Urinary bladder (tissue), 4 donors: ENCODE data around the gene IFNA8. TPM values are rescaled to one million over a fixed set of nuclear protein-coding genes. Genes with fewer than 3 reads are reported as not detected.
"Not testable (repeated sequence)": the region's sequence is repeated elsewhere in the genome, so short reads cannot be mapped to it uniquely, and the experiment has no call there.

Experiments used
- DNase-seq: peaks from one replicate; pipeline ENCODE4 v3.0.0-alpha.2; 2015; ENCODE audit errors: extremely low spot score
- H3K27ac ChIP-seq: one replicate; pipeline ENCODE4 v1.5.1; 2013; ENCODE audit warnings: low read depth, mild to moderate bottlenecking, moderate library complexity
- H3K36me3 ChIP-seq: one replicate; pipeline ENCODE4 v1.6.1; 2013; ENCODE audit warnings: mild to moderate bottlenecking, moderate library complexity; ENCODE audit not compliant: insufficient read depth
- H3K4me1 ChIP-seq: one replicate; pipeline ENCODE4 v1.6.1; 2013; ENCODE audit warnings: mild to moderate bottlenecking, moderate library complexity; ENCODE audit not compliant: insufficient read depth
- H3K4me3 ChIP-seq: one replicate; pipeline ENCODE4 v1.5.1; 2013; ENCODE audit warnings: low read depth, low read length
- WGBS: extraction: QIAGEN DNeasy Blood & Tissue Kit; methylation state at CpG from one replicate; pipeline ENCODE4 v1.1.7; 2013; 5-methylcytosine and 5-hydroxymethylcytosine counted together
- polyA plus RNA-seq: library from polyadenylated mRNA; stranded (reverse); fragments of 200-250 nt; gene quantifications from one replicate; pipeline ENCODE4 v1.2.3, GENCODE V29; 2013
- total RNA-seq: library from RNA; depleted of rRNA; stranded (reverse); fragments of >200 nt; gene quantifications from one replicate; pipeline ENCODE4 v1.2.3, GENCODE V29; 2014
- donor health status: healthy with polysubstance abuse.
- donor health status: healthy.

The IFNA8 gene
- total and polyA plus RNA-seq, 2 donors: not detected

DNA sequence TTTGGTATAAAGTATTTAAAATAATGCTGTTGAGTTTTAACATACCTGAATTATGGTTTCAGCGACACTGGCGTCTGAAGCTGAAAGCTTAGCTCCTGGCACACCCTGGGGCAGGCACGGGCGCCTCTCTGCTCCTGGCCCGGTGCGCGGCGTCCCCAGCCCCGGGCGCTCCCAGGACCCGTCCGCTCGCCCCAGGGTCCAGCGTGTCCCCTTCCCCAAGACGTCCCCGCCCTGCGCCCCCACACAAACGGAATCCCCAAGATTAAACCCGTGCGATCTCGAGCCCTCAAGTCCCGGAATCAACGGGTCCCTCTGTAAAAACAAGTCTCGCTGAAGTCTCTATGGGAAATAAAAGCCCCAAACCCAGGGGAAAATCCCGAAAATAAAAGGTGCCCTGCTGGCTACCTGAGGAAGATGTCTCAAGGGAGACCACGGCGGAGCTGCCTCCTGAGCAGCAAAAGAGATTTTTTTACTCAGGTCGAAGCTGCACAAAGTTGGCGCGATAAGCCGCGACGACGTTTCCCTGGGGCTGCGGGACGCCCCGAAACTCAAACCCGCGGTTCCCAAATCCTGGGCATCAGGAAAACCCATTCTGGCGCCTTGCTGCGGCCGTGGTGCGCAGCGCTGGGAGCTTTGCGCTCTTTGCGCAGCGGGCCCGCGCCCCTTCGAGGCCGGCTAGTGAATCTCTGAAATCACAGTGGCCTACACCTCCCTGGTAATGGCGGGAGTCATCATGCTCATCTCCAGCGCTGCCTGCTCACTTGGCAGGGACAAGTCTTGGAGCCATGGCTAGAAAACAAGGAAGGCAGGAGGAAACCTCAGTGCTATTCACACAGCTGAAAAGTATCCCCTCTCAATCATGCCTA is 6.3 kb upstream of the IFNA8 start:
- no peaks in the 10 kb centered on the region for H3K36me3 ChIP-seq
- peak overlapping the region; percentile 11 for H3K4me3 ChIP-seq
- WGBS: 1% methylated on average over 53 of the region's 53 CpGs
- DNase-seq: no peak
- H3K4me1 ChIP-seq: no peaks in the 10 kb centered on the region
- H3K27ac ChIP-seq: no peak overlapping the region

- Histone ChIP-seq H3K36me3 (no peaks in the 10 kb centered on the region), H3K4me1 (no peaks in the 10 kb centered on the region), H3K27ac (no peak overlapping the region), H3K4me3 (no peak overlapping the region)
- DNase-seq: no peak
- WGBS: 58% methylated on average over 3 of the region's 3 CpGs
Measured at GRCh38 chr9:21404146-21404545, 4.8 kb upstream of the IFNA8 start.

DNA sequence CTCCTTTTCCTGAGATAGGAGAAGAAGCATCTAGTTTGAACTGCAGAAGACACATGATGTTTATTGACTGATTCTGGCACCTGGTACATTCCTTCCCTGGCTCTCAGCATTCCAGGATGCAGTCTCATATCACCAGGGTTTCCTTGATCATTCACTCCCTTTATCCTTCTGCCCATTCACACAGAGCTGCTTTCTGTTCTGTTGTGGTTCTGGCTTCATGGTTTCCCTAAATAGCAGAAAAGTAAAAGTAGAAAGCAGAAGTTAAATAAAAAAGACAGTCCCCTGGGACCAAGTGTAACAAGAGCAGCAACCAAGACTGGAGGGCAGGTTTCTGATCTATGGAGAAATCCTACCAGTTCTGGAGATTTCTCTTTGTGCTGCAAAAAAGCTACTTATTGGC is 3.2 kb downstream of the IFNA8 start:
- Histone ChIP-seq H3K4me1 (no peaks in the 10 kb centered on the region), H3K4me3 (no peak overlapping the region), H3K36me3 (no peaks in the 10 kb centered on the region), H3K27ac (no peak overlapping the region)
- DNase-seq: no peak

- no peak for DNase-seq
- WGBS: 85% methylated on average over 4 of the region's 4 CpGs
- Histone ChIP-seq H3K27ac (no peak overlapping the region), H3K36me3 (no peaks in the 10 kb centered on the region), H3K4me1 (no peaks in the 10 kb centered on the region), H3K4me3 (no peak overlapping the region)
Measured at GRCh38 chr9:21413151-21413550, 4.2 kb downstream of the IFNA8 start.

- Histone ChIP-seq H3K36me3 (no peaks in the 10 kb centered on the region), H3K4me1 (no peaks in the 10 kb centered on the region), H3K4me3 (no peak overlapping the region), H3K27ac (no peak overlapping the region)
- 72% methylated on average over 5 of the region's 5 CpGs for WGBS
- DNase-seq: no peak
Measured at GRCh38 chr9:21413624-21414023, 4.7 kb downstream of the IFNA8 start.

GRCh38 chr9:21414220-21414940 is 5.5 kb downstream of the IFNA8 start:
- H3K36me3 ChIP-seq: no peaks in the 10 kb centered on the region
- H3K4me3 ChIP-seq: no peak overlapping the region
- no peaks in the 10 kb centered on the region for H3K4me1 ChIP-seq
- 96% methylated on average over 2 of the region's 2 CpGs for WGBS
- no peak overlapping the region for H3K27ac ChIP-seq
- DNase-seq: no peak

GRCh38 chr9:21415493-21416267 is 6.8 kb downstream of the IFNA8 start:
- WGBS: 64% methylated on average over 5 of the region's 5 CpGs
- no peak for DNase-seq
- no peak overlapping the region for H3K27ac ChIP-seq

DNA sequence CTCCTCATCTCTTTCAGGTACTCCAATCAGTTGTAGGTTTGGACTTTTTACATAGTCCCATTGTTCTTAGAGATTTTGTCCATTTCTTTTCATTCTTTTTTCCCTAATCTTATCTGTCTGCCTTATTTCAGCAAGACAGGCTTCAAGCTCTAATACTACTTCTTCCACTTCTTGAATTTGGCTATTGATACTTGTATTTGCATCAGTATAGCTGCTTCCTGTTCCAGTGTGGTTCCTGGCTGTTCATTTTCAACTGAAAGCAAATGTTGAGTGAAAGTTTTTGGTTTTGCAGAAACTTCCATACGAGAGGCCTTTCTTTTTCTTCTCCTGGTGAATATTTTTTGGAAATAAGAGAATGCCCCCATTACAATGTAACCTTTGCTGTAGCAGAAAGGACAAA is 19.3 kb downstream of the IFNA8 start:
- Histone ChIP-seq H3K36me3 (no peaks in the 10 kb centered on the region), H3K4me1 (no peaks in the 10 kb centered on the region), H3K27ac (no peak overlapping the region), H3K4me3 (no peak overlapping the region)
- DNase-seq: no peak
- WGBS: 77% methylated on average over 1 of the region's 1 CpG

More at GRCh38 chr9:21415493-21416267, 6.8 kb downstream of the IFNA8 start:
- Histone ChIP-seq H3K4me3 (no peak overlapping the region), H3K4me1 (no peaks in the 10 kb centered on the region), H3K36me3 (no peaks in the 10 kb centered on the region)

DNA sequence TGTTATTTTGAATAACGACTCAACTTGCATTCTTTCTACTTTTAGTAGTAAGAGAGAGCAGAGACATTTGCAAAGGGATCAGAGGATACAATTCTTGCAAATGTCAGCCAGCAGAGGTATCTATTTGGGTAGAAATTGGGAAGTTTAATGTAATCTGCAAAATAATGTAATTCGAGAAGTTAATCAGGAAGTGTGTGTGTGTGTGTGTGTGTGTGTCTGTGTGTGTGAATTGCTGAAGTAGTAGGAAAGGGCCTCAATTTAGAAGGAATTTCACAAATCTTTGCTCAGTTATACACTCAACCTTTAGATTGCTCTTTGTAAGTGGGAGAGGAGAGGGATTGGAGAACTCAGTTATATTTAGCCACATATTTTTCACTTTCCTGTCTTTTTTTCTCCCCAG is 20.3 kb downstream of the IFNA8 start:
- no peaks in the 10 kb centered on the region for H3K36me3 ChIP-seq
- 53% methylated on average over 2 of the region's 2 CpGs for WGBS
- H3K27ac ChIP-seq: no peak overlapping the region
- H3K4me1 ChIP-seq: no peaks in the 10 kb centered on the region
- DNase-seq: no peak
- H3K4me3 ChIP-seq: no peak overlapping the region

DNA sequence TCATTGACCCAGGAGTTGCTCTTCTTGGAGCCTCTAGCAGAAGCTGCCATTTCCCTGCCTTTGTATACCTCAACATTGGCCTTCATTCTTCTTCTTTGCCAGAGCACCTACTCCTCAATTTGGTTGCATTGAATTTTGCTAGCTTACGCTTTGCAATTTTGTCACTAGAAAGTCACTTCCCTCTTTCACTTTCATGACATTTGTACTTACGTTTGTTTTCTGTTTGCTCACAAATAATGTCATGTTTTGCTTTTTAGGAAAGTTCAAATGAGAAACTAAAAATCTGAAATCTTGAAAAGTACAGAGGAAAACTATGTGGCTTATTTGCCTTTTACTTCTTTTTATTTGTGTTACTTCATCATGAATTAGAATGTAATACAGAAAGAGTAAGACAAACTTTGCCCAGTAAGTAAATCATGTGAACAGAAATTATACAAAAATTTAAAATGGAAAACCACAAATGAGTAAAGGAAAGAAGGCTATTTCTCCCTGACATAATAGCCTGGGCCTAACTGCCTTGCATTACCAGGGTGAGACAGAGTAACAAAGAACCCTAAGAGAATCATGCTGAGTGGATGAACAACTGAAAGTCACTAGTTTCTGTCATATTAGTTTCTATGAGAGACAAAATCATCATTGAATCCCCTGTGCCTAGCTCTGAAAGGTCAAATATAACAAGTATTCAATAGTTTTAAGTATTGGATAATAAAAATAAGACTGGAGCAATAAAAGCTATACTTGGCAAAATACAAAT is 23.9 kb downstream of the IFNA8 start:
- no peak overlapping the region for H3K27ac ChIP-seq
- 84% methylated on average over 2 of the region's 2 CpGs for WGBS
- H3K4me1 ChIP-seq: no peaks in the 10 kb centered on the region
- no peak for DNase-seq
- H3K4me3 ChIP-seq: no peak overlapping the region
- no peaks in the 10 kb centered on the region for H3K36me3 ChIP-seq

GRCh38 chr9:21434202-21435014 is 25.5 kb downstream of the IFNA8 start:
- Histone ChIP-seq H3K4me1 (no peaks in the 10 kb centered on the region), H3K27ac (no peak overlapping the region), H3K36me3 (no peaks in the 10 kb centered on the region), H3K4me3 (no peak overlapping the region)
- peak; percentile 4 for DNase-seq
- 54% methylated on average over 9 of the region's 9 CpGs for WGBS

- not testable (repeated sequence) for DNase-seq, H3K4me1 ChIP-seq, H3K4me3 ChIP-seq, H3K36me3 ChIP-seq, H3K27ac ChIP-seq
- WGBS: 80% methylated on average over 7 of the region's 7 CpGs
Measured at GRCh38 chr9:21435015-21435383, 26.1 kb downstream of the IFNA8 start.
